Activated CD4-positive, alpha-beta T cell treated with anti-CD3 and anti-CD28 coated beads, Interleukin-2, amount 50 U/mL, for 48 hours (primary cell): ENCODE data around the gene CNTROB.
"Not testable (repeated sequence)": the region's sequence is repeated elsewhere in the genome, so short reads cannot be mapped to it uniquely, and the experiment has no call there.

Experiments used
- DNase-seq, 2 experiments: peaks; one replicate each; pipeline ENCODE4 v3.0.0-alpha.2; 2020

CNTROB gene

DNA sequence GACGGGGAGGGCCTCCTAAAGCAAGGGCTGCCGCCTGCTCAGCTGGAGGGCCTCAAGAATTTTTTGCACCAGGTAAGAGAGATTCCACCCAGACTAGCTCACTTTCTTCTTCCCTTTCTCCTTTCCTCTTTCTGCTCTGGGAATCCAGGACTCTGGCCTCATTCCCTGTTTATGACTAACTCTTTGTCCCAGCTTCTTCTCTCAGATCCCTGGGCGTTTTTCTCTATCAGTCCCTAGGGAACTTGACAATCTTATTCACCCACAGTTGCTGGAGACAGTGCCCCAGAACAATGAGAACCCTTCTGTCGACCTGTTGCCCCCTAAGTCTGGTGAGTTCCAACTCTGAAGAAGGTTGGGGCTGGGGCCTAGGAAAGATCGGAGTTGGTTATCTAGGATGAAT lies 15.6 kb downstream of the CNTROB start:
- DNase-seq = no peak

DNA sequence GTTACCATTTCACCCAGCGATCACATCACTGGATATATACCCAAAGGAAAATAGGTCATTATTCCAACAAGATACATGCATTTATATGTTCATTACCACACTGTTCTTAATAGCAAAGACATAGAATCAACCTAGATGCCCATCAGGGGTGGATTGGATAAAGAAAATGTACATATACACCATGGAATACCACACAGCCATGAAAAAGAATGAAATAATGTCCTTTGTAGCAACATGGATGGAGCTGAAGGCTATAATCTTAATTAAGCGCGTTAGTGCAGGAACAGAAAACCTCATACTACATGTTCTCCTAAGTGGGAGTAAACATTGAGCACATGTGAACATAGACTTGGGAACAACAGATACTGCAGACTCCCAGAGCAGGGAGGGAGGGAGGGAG lies 18.6 kb downstream of the CNTROB start:
- no peak for DNase-seq

DNA sequence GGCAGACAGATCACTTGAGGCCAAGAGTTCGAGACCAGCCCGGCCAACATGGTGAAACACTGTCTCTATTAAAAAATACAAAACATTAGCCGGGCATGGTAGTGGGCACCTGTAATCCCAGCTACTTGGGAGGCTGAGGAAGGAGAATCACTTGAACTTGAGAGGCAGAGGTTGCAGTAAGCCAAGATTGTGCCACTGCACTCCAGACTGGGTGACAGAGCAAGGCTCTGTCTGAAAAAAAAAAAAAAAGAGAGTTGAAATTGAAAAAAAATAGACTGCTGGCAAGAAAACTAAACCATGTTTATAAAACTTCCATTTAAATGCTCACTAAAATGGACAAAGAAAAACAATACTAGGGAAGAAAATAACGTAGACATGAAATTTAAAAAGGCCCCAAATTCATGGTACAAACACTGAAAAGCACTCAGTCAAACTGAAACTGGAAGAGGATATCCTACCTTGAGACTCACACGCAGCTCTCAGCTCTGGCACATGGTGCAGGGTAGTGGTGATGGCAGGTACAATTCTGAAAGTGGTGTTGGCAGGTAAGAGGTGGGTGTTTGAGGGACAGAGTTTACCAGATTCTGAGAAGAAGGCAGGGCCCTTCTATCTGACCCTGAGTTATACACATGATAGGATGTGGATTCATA lies 19.3 kb downstream of the CNTROB start:
- DNase-seq = peak; percentile 46 to 56

DNA sequence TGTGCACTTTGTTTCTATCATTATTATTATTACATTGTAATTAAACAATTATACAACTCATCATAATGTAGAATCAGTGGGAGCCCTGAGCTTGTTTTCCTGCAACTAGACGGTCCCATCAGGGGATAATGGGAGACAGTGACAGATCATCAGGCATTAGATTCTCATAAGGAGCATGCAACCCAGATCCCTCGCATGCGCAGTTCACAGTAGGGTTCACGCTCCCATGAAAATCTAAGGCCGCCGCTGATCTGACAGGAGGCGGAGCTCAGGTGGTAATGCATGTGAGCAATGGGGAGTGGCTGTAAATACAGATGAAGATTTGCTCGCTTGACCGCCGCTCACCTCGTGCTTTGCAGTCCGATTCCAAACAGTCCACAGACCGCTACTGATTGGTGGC lies 21.3 kb downstream of the CNTROB start:
- not testable (repeated sequence) for DNase-seq

DNA sequence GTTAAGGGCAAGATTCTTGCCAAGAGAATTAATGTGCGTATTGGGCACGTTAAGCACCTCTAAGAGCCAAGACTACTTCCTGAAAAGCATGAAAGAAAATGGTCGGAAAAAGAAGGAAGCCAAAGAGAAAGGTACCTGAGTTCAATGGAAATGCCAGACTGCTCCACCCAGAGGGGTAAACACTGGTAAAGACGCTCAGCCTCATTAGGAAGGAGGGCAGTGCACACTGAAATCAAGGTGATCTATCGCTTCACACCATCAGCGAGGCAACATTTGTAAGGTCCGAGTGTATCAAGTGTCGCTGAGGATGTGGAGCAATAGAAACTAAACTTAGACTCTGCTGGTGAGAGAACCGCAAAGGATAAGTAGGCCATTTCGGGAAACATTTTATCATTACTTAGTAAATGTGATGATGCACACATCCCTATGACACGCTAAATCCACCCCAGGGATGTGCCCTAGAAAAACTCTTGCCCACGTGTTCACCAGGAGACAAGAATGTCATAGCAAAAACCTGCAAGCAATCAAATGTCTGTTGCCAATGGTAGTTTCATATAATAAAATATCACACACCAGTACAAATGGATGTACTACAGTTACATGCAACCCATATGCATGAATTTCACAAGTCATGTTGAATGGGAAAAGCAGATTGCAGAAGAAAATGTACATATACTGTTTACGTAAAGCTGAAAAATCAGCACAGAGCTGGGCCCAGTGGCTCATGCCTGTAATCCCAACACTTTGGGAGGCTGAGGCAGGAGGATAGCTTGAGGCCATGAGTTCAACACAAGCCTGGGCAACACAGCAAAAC lies 23.6 kb downstream of the CNTROB start:
- DNase-seq = no peak

DNA sequence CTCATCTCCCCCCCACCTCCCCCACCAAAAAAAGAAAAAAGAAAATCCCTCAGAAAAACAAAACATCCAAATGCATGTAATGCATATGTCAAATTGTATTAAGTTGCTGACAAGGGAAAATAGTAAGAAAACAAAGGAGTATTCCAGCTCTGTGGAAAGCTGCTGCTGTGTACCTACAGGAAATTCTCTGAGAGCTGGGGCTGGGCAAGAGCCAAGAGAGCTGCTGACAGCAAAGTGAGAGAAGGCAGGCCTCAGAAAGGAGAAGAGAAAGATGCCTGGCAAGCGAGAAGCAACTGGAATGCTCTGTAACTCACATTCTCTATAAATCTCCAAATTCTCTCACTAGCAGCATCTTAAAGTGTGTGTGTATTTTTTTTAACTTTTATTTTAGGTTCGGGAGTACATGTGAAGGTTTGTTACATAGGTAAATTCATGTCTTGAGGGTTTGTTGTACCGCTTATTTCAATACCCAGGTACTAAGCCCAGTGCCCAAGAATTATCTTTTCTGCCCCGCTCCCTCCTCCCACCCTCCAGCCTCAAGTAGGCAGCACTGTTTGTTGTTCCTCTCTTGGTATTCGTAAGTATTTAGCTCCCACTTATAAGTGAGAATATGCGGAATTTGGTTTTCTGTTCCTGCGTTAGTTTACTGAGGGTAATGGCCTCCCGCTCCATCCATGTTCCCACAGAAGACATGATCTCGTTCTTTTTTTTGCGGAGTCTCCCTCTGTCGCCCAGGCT lies 24.4 kb downstream of the CNTROB start:
- no peak for DNase-seq

DNA sequence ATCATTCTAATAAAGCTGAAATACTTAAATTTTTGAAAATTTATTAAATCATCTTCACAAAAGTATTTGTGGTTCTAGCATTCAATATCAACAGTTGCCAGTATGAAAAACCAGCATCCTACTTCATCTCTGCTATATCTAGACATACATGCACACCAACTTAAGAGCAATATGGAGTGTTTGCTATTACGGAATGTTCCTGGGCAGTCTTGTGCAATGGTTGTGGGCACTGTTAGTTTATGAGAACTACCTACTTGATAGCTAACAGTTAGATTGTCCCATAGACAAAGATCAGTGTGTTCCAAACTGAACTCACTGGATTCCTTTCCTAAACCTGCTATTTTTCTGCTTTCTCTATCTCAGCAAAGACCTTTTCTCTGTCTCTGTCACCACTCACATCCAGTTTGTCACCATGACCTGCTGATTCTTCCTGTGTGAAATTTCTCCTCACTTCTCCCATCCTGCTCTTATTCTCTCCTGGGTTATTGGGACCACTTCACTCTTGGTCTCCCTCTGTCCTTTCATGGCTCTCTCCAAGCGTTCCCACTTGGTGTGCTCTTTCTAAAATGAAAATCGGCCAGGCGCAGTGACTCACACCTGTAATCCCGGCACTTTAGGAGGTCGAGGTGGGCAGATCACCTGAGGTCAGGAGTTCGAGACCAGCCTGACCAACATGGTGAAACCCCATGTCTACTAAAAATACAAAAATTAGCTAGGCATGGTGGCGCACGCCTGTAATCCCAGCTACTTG lies 27.7 kb downstream of the CNTROB start:
- no peak for DNase-seq

DNA sequence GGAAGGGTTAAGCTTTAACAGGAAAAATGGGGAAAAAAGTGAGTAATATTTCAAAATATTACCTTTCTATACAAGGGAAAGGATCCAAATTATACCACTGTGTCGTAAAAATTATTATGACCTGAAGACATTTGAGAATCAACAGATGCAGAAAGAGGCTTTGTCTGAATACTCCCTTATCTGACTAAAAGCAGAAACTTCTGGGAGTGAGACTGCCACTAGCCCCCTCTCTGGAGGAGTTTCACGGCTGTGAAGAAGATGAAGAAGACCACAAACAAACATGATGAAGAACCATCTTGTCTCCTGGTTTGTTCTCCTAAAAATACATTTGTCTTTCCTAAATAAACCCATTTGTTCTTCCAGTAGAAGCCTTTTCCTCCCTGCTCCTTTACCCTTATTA lies 29.4 kb downstream of the CNTROB start:
- no peak for DNase-seq

DNA sequence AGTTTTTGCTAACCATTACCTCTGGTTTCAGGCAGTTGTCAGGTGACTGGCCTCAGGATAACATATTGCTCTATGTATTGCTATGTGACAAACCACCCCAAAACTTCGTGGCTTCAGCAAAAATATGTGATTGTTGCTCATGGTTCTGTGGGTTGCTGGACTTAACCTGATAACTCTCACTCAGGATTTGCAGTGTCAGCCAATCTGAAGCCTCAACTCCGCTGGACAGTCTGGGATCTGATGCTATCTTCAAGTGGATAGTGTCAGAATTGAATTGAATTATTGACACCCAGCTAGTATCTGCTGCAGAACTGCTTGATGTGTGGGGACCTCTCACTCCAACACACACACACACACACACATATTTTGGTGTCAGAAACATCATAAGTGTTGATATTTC lies 35.7 kb downstream of the CNTROB start:
- DNase-seq = no peak

DNA sequence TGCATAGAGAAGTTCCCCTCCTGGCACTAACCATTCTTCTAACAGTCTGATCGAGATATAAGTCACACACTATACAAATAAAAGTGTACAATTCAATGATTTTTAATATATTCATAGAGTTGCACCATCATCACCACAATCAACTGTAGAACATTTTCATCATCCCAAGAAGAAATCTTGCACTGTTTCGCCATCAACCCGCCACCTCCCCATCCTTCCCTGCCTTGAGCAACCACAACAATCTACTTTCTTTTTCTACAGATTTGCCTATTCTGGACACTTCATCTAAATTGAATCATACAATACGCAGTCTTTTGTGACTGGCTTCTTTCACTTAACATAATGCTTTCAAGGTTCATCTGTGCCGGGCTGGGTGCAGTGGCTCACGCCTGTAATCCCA lies 37.4 kb downstream of the CNTROB start:
- no peak for DNase-seq

DNA sequence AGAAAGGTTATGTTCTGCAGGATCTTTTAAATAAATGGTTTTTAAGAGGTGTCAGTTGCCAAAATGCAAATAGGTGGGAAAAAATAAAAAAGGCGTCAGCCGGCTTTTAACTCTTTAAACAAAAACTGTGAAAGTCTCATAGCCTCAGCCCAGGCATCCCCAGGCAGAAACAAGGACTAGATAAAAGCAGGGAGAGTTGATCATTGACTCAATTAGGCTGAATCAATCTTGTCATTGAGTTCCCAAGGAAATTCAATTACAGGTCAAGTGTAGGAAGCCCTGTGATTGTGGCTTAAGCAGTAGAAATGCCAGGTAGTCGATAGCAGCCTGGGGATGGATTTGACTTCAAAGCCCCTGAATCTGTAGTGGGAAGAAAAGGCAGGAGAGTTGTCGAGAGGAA lies 39.6 kb downstream of the CNTROB start:
- no peak for DNase-seq

DNA sequence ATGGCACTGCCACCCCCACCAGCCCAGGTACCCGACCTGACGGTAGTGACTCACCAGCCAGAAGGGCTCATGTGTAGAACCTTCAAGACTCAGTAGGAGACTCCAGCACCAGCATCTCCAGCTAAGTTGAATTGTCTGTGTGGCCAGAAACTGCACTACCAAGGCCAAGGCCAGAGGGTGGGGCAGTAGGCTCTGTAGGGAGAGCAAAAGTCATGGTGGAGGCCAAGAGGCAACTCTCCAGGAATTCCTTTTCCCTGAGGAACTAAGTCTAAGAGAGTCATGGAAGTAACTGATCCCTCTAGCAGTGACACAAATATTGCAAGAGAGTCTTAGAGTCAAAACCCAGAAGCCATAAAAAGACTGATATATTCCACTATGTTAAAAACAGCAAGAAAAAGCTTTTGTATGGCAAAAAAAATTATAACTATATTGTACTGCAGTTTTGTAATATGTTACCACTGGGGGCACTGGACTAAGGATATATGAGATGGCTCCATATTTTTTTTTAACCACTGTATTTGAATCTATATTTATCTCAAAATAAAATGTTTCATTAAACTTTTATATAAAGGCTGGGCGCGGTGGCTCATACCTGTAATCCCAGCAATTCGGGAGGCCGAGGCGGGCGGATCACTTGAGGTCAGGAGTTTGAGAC lies 40.3 kb downstream of the CNTROB start:
- DNase-seq = no peak

DNA sequence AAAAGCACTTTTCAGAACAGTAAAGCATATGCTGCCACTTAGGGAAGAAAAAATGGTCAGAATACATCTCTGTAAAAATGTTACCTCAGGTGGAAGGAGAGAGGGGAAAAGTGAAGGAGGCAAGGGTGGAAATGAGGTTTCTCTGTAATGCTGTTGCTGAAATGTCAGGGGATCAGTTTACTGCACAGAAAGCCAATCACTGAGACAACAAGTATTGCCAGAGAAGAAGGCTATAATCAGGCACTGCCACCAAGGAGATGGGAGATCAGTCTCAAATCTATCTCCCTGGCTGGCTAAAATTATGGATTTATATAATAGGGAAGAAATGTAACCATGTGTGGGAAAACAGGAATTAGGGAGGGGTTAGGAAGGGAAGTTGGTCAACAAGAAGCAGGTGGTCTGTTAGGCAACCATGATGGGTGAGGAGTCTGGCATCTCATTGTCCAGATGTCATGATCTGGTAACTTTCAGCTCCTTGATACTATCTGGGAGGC lies 42.7 kb downstream of the CNTROB start:
- no peak for DNase-seq

DNA sequence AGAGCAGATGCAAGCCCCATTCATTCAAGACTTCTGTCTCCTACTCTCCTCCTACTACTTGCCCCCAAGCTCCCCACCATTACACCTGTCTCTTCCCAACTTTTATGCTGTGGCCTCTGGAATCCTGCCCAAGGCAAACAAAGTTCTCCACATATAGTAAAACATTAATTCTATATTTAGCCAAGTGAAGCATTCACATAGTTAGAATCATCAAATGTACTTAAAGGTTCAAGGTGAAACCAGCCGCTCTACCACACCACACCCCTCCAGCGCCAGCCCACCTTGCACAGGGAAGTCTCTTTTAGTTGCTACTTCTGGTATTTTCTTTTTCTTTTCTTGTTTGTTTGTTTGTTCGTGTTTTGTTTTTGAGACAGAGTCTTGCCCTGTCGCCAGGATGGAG lies 45.0 kb downstream of the CNTROB start:
- DNase-seq = no peak

DNA sequence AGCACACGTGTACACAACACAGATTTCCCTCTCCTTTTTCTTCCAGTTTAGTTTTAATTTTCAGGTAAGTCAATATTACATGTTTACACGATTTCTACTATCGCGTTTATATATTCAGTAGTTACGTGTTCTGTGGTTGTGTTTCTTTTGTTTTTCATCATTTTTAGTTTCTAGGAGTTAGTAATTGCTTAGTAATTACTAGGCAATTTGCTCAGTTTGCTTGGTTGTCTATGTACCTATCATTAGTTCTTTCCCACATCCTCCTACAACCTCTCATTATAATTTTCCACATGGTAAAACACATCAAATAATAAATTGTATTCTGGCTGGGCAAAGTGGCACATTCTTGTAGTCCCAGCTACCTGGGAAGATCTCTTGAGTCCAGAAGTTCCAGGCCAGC lies 45.8 kb downstream of the CNTROB start:
- no peak for DNase-seq

DNA sequence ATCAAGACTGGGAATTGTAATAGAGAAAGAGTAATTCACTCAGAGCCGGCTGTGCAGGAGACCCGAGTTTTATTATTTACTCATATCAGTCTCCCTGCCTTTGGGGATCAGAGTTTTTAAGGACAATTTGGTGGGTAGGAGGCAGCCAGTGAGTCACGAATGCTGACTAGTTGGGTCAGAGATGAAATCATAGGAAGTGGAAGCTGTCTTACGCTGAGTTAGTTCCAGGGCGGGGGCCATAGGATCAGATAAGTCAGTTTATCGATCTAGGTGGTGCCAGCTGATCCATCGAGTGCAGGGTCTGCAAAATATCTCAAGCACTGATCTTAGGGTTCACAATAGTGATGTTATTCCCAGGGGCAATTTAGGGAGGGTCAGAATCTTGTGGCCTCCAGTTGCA lies 50.2 kb downstream of the CNTROB start:
- no peak for DNase-seq

DNA sequence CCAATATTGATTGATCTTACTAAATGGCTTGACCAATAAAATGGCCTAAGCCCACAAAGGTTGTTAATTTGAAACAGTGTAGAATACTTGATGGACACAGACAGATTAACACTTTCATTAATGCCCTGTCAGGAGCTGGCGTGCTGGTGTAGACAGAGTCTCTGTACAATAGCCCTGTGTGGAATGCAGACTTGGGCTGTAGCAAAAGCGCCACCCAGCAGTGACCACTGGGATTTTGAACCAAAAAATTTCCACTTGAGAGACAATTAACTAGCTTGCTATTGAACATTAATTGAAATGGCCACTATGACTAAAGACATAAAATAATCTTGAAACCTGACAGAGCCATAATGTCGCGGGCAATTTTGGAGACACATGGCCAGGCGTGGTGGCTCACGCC lies 50.7 kb downstream of the CNTROB start:
- no peak for DNase-seq

DNA sequence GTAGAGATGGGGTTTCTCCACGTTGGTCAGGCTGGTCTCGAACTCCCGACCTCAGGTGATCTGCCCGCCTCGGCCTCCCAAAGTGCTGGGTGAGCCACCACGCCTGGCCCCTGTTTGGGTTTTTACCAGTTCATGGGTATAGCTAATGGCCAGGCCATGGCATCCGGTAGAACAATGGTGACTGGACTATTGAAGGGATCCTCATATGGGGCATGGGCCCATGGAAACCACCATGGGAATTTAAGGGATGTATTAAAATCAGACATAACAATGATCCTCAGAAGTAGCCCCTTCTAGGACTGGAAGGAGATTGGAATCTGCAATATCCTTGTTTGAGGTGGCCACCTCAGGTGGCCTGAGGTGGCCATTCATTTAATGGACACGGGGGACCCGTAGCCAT lies 52.9 kb downstream of the CNTROB start:
- DNase-seq = no peak

DNA sequence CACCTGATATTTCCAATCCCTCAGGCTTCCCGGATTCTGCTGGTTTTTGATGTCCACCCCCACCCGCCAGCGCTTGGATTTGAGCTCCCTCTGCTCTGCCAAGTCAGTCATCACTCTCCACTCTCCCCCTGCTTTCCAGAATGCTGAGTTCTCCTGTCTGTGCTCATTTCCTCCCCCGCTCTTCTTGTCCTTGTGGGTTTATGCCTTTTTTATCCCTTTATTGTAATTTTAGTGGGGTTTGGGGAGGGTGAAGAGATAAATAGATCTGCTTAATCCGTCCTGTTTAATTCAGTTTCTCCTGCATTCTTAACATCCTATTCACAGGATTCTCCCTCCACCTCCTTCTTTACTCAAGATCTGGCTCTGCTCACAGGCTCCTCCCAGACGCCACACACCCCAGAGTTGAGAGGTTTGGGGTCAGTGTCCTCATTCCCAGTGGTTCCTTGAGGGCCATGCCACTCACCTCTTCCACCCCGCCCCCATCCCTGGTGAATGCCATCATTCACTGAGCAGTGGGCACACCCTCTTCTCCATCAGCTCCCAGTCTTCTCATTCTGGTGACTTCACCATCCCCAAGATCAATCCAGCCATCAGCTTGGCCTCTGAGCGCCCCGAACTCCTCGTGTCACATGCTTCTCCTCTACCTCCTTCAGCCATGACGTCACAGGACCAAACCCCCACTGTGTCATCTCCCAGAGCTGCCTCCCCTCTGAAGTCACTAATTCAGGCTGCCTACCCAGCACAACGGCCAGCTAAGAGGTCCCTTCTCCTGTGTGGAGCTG lies 55.3 kb downstream of the CNTROB start:
- DNase-seq = no peak

DNA sequence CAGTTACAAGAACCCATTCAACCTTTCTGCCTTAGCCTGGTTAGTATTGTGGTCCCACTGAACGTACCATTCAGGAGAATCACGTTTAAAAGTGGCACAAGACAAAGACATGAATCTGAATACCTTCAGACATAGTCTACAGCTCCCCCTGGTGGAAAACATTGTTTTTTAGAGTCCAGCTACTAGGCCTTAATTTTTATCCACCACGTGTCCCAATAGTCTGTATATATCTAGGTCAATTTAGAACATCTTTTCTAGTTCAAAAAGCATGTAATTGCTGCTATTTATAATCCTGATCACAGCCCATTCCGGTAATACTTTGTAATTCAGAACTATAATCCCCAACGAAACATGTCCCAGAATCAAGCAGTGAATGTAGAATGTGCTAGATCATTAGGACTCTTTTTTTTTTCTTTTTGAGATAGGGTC lies 56.8 kb downstream of the CNTROB start:
- peak in 1 of 2 experiments; percentile 36 for DNase-seq

DNA sequence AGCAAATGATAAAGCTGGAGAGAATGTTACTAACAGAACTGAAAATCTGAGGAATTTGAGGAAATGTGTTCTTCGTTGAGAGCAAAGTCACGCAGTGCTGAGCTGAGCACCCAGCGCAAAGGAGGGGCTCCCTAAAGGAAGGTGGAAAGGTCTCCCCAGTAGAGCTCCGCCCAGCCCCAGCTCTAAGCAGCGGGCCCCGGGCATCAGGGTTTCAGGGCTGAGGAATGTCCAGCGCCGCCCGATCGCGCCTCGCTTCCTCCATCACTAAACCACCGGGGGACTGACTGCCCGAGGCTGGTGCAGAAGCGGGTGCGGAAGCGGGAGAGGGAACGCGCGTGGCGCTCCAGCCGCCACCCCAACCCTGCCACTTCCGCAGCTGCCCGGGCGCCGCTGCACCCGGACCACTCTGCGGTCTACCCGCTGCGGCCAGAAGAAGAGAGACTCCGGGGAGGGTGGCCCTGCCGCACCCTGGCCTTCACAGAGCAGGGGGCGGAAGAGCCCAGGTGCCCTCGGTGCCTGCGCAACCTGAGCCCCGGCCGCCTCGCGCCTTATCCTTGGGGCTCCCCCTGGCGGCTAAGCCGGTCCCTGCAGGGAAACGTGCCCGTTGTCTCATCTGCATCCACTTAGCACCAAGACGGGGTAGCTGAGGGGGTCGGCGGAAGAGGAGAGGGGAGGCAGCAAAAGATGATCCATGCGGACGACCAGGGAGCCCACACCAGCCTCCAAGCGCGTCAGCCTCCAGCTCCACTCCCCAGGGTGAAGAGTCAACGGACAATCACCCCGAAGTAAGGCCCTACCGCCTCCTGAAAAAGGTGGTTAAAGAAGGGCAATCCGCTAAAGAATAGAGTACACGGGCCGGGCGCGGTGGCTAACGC lies 58.0 kb downstream of the CNTROB start:
- DNase-seq = peak; percentile 98 to 99
